GM18526 (cell line): ENCODE measurements around the gene PCDH9.

ENCODE experiments used
- POLR2A ChIP-seq: IDR thresholded peaks from 3 replicates; pipeline ENCODE4 v1.6.1; 2011; ENCODE audit not compliant: insufficient read length; ENCODE audit errors: extremely low read depth

PCDH9 gene

DNA sequence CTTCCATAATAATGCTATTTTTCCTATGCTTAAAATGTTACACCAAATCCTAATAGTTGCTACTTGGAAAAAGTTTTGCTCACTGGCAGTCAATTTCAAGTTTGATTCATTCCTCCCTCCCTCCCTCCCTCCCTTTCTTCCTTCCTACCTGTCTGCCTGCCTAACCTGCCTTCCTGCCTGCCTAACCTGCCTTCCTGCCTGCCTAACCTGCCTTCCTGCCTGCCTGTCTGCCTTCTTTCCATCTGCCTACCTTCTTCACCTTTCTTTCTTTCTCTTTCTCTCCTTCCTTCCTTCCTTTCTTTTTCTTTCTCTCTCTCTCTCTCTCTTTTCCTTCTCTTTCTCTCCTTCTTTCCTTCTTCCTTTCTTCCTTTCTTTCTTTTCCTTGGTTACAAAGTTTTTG lies 418.7 kb downstream of the PCDH9 start:
- TF ChIP-seq POLR2A: no peak

DNA sequence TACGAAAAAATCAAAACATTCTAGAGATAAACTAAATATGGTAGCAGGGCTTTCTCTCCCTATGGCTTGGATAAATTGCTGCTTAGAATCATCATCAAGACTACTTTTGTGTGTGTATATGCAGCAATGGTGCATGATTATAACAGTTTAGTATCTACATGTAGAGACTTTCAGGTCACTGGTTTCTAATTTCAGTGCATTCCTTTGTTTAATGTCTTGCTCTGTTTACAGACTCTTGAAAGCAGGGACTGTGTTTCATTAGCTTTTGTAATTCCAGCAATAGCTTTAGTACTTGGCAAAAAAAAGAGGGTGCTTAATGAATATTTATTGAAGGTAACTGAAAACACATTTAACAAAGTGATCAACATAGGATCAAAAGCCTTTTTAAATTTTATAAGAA lies 420.7 kb downstream of the PCDH9 start:
- TF ChIP-seq POLR2A: no peak

DNA sequence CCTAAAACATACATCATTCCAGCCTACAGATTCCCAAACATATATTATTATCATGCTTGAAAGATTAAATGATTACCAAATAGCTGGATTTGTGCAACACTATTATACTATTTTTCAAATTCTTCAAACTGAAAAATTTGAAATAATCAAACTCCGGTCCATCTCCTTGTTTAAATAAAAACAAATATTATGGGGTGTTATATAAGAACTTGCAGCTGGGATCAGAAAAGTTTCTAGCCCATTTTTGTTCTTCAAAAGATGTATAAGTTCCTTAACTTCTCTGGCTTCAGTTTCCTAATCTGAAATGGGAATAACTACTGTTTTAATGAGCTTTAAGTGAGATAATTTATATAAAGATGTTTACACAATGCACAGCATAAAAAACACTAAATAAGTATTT lies 422.9 kb downstream of the PCDH9 start:
- TF ChIP-seq POLR2A: no peak

DNA sequence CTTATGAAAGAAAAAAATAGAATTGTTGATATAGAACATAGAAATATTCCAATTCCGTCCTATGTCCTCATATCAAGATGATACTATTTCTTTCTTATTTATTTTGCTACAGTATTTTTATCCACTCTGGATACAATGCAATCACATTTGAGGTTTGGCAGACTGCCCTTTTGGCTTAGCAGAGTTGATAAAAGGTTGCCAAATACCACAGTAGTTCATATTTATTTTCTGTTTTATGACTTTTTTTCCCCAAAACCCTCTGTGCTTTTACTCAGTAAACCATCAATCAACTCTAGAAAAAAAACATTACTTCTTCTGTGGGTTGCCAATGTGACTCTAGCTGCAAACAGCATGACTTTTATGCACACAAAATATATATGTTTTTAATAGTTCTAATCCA lies 424.5 kb downstream of the PCDH9 start:
- TF ChIP-seq POLR2A: no peak

DNA sequence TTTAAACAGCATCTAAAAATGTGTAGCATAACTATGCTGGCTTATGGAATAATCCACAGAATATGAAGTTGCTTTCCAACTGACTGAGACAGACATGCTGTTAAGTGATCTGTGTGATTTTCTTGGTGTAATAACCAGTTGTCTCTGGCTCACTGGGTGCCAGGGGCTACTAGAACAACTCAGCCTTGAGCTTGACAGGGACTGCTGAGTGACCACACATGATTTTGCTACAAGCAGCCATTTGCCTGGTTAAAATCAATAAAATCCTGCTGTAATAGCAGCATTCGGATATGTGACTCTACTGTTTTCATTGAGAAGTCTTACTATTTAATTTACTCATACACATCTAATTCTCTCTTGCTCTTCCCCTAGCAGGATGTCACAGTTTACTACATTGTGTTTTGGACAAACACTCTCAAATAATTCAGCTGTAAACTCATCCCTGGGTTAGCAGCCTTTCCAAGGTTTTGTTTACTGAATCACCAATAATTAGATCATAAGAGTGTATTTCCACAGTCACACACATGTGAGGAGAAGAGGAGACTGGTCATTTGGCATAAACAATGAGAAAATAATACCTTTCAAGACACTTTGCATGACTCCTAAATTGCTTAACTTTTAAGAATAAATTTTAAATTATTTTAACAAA lies 426.2 kb downstream of the PCDH9 start:
- TF ChIP-seq POLR2A: no peak

DNA sequence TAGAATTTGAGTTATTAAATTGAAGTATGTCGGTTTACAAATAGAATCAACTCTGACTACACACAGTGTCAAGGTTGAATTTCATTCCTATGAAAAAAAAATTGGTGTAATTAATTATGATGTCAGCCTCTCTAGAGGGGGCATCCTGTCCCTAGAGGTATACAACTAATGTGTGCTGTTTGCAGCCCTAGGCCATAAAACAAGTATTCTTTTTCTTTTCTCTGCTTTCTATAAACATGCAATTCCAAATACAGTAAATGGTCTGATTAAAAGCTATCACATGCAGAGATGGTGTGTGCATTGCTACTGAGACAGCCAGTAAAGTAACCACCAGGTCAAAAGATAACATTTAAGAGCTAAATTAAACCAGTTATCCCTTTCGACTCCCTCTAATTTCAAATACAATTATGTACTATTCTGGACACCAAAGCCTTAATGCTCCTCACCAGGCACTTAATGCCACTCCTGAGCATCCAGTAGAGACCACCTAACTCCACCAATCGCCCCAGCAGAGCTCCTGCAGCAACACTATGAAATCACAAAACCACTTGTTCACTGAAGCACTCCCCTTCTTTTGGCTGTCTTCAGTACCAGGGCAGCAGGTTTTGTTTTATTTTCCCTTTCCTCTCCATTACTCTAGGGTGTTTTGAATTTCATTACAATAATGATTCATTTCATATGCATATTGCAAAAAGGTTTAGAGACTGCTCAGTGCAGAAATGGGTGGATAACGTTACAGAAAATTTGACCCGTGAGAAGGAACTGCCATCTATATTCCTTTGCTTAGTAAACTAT lies 426.9 kb downstream of the PCDH9 start:
- TF ChIP-seq POLR2A: no peak

DNA sequence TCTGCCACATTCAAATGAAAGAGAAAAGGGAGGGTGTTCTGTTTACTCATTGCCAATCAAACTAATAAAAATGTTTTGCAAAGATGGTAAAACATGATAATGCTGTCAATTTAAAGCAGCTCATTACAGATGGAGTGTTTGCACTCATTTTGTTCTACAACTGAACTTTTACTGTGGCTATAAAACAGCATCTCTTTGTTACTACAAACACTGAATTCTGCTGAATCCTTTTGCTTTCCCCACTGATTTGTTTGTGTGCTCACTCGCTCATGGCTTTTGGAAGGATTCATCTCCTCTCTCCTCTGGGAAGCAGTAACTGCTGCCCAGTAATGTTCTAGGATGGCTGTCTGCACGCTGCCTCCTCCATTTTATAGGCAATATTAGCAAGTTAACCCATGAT lies 434.5 kb downstream of the PCDH9 start:
- TF ChIP-seq POLR2A: no peak

DNA sequence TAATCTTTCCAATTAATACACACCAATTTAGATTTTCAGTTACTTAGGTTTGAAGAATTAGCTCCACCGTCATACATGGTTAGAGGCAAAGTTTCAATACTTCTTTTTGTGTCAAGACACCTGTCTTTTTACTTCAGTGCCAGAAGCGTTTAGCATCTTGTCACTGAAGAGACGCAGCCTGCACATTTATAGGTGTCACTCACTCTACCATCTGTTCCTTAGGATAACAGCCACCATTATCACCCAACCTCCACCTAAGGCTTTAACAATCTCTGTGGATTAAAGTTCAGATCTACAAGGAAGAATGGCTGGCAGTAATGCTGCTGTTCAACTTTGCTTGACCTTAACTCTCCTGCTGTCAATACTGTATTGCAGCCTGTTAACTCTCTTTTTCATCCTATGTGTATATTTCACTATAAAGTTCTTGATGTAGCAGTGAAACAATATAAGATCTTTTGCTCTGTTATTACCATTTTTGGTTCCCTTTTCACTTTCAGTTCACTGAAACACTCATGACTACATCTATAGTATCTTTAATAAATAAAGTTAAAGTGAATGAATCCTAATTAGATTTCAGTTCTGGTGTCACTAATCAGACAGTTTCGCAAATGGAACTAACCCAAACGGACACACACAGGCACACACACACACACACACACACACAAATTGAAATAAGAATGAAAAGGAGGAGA lies 435.6 kb downstream of the PCDH9 start:
- no peak for TF ChIP-seq POLR2A

DNA sequence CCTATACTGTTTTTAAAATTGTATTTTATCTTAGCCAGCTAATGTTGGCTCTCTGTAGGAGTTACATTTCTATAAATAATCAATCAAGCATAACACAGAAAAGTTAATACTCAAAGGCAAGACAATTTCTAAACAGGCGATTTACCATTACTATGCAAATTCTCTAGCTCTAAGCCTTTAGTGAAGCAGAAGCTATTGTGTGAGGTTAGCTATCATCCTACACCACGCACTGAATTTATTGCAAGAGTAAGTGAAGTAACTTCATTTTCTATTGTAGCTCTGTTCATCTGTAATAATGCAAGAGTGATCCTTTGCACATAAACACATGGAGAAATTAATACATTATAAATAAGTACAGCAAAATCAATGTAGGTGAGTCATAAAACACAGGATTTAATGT lies 439.3 kb downstream of the PCDH9 start:
- no peak for TF ChIP-seq POLR2A

DNA sequence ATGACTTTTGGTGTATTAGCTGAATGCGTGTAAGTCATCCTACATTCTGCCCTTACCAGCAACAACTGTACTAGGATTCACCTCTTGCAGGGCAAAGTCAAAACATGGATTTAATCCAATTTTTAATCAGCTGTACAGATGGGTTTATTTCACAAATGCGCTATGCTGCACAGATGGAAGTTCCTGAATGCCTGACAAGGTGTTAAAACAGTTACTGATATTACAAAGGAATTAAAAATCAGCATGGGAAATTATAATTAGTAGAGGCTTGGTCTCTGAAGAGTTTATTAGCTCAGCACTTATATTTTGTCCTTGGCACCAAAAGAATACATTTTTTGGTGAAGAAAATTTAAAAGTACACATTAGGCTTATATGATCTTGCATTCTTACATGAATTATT lies 448.9 kb downstream of the PCDH9 start:
- TF ChIP-seq POLR2A: no peak

DNA sequence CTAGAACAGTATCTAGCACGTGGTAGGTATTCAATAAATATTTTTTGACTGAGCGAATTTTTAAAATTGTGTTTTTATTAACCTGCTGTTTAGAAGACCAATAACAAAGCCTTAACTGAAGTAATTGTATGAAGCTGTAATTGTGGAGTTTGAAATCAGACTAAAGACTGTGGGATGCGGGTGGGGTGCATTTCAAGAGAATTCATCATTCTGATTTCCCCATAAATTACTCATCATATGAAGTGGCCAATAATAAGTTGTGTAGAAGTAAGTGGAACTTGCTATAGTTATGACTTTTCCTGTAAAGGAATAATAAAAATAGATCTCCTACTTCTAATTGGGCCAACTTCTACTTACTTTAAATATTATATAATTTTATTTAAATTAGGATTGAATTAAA lies 449.3 kb downstream of the PCDH9 start:
- no peak for TF ChIP-seq POLR2A

DNA sequence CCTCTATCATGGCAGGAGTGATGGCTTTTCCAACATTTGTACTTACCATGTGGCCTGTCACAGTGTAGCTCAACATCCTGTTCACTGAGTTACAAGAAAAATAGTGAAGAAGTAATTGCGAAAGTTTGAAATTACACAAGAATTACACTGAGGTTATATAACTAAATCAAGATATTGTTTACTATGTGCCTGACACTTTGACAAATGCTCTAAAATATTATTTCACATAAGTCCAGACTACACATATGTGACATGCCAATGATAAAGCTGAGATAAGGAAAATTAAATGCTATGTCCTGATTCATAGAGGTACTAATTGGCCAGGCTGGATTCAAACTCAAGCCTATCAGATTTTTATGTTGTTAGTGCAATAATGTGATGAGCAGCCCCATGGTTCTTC lies 451.7 kb downstream of the PCDH9 start:
- no peak for TF ChIP-seq POLR2A

DNA sequence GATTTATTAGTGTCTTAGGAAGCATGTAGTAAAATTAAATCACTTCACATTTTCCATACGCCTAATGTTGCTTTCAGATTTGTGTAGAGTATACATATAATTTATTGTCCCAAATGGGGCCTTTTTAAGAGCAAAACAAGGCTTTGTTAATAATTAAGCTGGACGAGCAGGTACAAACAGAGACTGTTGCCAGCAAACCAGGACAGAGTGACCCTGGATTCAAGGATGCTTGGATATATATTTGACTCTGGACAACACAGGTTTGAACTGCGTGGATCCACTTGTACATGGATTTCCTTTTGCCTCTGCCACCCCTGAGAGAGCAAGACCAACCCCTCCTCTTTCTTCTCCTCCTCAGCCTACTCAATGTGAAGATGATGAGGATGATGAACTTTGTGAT lies 454.9 kb downstream of the PCDH9 start:
- TF ChIP-seq POLR2A: no peak

DNA sequence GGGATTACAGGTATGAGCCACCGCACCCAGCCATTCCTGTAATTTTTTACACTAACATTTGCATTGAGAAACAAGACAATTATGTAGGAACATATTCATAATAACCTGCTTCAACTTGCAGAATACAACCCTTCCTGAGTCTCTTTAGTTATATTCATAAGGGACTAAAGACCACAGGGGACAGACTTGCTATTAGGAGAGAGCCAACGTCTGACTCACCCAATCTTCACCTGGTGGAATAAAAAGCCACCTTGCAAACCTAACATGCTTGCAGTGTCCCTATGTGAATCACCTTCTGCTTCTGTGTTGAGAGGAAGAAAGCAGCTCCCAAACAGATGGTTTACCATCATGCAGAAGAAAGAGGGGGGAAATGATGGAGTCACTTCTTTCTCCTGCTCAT lies 456.1 kb downstream of the PCDH9 start:
- TF ChIP-seq POLR2A: no peak

DNA sequence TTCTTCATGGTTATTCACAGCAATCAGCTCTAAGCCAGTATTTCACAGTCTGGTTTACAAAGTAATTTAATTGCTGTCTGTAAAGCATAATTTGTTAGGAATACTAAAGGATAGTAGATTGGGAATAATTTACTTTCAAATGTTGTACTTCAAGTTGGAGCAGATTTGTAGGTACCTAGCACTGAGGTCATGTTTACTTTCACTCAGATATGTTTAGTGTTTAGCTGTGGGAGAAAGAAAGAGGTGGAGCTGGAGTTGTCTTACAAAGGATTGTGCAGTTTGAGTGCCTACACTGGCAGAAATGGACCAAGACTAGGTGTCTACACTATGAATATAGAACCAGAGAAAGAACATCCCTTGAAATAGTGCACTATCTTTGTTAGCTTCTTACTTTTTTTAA lies 464.6 kb downstream of the PCDH9 start:
- no peak for TF ChIP-seq POLR2A

DNA sequence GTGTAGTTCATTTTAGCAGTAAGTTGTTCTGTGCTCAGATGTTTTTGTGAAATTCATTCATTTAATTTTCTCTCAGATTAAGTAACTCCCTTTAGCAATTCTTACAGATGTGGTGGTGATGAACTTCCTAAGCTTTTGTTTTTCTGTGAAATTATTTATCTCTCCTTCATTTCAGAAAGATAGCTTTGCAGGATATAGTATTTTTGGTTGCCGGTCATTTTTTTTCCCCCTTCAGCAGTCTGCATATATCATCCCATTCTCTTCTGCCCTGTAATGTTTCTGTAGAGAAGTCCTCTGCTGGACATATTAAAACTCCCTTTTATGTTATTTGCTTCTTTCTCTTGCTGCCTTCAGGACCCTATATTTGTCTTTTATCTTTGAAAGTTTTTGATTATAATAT lies 470.2 kb downstream of the PCDH9 start:
- no peak for TF ChIP-seq POLR2A

DNA sequence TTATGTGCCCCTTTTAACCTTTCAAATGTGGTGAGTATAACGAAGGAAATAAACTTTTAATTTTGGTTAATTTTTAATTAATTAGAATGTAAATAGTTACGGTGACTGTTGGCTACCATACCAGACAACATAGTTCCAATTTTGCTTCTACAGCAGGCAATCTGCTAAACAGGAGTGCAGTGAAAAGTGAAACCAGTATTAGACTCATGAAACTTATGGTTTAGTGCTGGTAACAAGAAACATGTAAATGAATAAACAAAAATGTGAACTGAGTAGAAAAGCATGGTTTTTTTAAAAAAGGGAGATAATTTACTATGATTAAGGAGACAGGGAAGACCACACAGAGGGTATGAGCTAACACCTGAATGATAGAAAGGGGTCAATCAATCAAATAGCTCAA lies 478.4 kb downstream of the PCDH9 start:
- TF ChIP-seq POLR2A: no peak

DNA sequence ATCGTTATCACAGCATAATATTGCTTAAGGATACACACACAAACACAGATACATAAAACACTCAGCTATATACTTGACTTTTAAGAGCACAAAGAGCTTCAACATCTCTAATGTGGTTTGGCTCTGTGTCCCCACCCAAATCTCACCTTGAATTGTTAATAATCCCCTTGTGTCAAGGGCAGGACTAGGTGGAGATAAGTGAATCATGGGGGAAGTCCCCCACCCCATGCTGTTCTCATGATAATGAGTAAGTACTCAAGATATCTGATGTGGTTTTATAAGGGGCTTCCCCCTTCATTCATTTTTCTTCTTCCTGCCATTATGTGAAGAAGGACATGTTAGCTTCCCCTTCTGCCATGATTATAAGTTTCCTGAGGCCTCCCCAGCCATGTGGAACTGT lies 481.4 kb downstream of the PCDH9 start:
- no peak for TF ChIP-seq POLR2A
